Measurements from ENCODE around the gene GNAS-AS1. TPM values are rescaled to one million over a fixed set of nuclear protein-coding genes. Genes with fewer than 3 reads are reported as not detected.

GNAS-AS1 gene
- total RNA-seq, 4 donors from 2014 or later: 0.42 to 1.9 (median 1.1) TPM

DNA sequence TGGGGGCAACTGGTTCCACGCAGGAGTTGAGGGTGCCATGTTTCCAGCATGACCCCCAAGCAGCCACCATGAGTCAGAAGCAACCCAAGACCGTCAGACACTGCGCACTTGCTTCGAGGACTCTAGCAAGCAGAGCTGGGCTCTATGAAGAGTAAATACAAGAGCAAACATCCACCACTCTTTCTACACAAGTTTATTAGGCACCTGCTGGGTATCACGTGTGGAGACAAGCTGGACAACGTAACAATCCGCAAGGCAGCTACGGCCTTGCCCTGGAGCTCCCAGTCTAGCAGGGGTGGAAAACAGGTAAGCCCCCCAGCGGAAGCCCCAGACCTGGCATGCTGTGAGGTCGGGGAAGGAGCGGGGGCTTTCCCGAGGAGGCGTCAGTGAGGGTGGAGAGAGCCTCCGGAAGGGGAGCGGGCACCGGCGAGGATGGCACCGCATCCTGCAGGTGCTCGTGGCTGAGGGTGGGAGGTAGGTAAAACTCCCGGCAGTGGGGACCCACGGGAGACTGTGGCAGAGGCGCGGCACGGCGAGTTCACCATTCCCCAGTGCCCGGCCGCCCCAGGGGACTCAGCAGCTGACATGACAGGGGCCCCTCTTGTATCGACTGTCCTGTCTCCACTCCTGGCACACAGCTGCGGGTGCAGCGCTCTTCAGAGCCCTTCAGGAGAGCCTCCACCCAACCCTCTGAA lies 33.6 kb downstream of the GNAS-AS1 start:
- no peak overlapping the region for H3K27ac ChIP-seq
- H3K36me3 ChIP-seq: no peaks in the 10 kb centered on the region
- no peak for DNase-seq
- intact Hi-C loops (cut with DNase I): no loop called here
- no peaks in the 10 kb centered on the region for H3K27me3 ChIP-seq
- H3K4me1 ChIP-seq: no peaks in the 10 kb centered on the region
- no peaks in the 10 kb centered on the region for H3K9me3 ChIP-seq
- no peak for TF ChIP-seq POLR2A (IDR thresholded peaks at IDR 0.05)
- H3K4me3 ChIP-seq (replicated peaks in 1 of 3): no peak overlapping the region
- 92 to 94% methylated on average over 29 to 30 of the region's 30 CpGs for WGBS, 2 donors

DNA sequence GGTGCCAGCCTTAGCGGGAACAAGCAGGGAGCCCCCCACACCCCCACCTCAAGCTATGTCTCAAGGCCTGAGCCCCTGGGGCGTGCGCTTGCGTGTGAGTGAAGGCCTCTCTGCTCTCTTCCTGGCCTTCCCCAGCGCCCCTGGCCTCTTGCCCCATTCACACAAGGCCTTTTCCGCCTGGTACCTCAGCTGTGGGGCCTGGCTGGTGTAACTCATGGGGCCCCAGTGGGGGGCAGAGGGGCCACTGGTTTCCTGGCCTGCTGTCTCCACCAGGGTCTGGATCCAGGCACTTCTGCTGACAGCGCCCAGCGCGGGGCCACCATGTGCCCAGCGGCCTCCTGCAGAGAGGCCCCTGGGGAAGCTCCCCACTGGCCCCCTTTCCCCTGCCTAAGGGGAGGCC lies 34.7 kb downstream of the GNAS-AS1 start:
- H3K27ac ChIP-seq: no peak overlapping the region
- WGBS, 2 donors: 86 to 96% methylated on average over 8 of the region's 10 CpGs
- no peak for DNase-seq
- no peaks in the 10 kb centered on the region for H3K4me1 ChIP-seq
- TF ChIP-seq, protein P1, sequence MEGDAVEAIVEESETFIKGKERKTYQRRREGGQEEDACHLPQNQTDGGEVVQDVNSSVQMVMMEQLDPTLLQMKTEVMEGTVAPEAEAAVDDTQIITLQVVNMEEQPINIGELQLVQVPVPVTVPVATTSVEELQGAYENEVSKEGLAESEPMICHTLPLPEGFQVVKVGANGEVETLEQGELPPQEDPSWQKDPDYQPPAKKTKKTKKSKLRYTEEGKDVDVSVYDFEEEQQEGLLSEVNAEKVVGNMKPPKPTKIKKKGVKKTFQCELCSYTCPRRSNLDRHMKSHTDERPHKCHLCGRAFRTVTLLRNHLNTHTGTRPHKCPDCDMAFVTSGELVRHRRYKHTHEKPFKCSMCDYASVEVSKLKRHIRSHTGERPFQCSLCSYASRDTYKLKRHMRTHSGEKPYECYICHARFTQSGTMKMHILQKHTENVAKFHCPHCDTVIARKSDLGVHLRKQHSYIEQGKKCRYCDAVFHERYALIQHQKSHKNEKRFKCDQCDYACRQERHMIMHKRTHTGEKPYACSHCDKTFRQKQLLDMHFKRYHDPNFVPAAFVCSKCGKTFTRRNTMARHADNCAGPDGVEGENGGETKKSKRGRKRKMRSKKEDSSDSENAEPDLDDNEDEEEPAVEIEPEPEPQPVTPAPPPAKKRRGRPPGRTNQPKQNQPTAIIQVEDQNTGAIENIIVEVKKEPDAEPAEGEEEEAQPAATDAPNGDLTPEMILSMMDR (IDR thresholded peaks at IDR 0.05): no peak
- TF ChIP-seq POLR2A (IDR thresholded peaks at IDR 0.05): no peak
- no peaks in the 10 kb centered on the region for H3K36me3 ChIP-seq
- no peaks in the 10 kb centered on the region for H3K9me3 ChIP-seq
- H3K4me3 ChIP-seq (replicated peaks in 1 of 3): no peak overlapping the region
- H3K27me3 ChIP-seq: no peaks in the 10 kb centered on the region
- intact Hi-C loops (cut with DNase I): no loop called here

DNA sequence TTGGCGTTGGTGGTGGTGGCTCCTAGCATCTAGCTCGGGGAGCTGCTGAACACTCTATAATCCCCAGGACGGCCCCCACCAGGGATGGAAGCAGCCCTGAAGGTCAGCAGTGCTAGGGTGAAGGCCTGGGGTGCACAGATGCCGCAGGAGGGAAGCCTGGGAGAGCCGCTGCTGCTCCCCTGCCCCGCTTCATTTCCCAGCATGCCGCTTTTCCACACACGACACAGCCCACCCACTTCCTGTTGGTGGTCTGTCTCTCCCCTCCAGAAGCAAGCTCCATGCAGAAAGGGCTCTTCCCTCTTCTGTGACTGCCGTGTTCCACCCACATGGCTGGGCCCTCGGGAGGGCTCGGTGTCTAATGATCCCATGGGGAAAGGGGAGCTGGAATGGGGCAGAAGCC lies 35.3 kb downstream of the GNAS-AS1 start:
- no peak for TF ChIP-seq POLR2A (IDR thresholded peaks at IDR 0.05)
- TF ChIP-seq, protein P1 (IDR thresholded peaks at IDR 0.05): no peak
- intact Hi-C loops (cut with DNase I): no loop called here
- no peak for DNase-seq
- Histone ChIP-seq H3K36me3 (no peaks in the 10 kb centered on the region), H3K4me3 (replicated peaks in 1 of 3) (no peak overlapping the region), H3K4me1 (no peaks in the 10 kb centered on the region), H3K9me3 (no peaks in the 10 kb centered on the region), H3K27ac (no peak overlapping the region), H3K27me3 (no peaks in the 10 kb centered on the region)
- 76 to 85% methylated on average over 9 to 11 of the region's 11 CpGs for WGBS, 2 donors

DNA sequence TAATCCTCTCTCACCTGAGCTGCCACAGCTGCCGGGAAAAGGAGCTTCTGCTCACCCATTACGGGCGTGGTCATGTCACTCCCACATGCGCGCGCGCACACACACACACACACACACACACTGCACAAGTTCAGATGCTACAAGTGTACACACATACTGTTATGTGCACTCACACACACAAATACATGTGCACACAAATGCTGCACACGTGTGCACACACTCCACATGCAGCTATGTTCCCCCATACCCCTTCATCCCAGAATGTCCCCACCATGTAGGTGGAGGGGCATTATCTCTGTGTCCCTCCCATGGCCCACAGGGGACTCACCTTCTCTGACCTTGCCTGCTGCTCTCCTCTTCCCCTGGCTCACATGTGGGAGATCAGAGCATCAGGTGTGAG lies 37.3 kb downstream of the GNAS-AS1 start:
- no peak overlapping the region for H3K4me3 ChIP-seq (replicated peaks in 1 of 3)
- H3K27ac ChIP-seq: no peak overlapping the region
- WGBS, 2 donors: 79 to 86% methylated on average over 8 of the region's 8 CpGs
- H3K4me1 ChIP-seq: no peaks in the 10 kb centered on the region
- TF ChIP-seq, protein P1 (IDR thresholded peaks at IDR 0.05): no peak
- TF ChIP-seq POLR2A (IDR thresholded peaks at IDR 0.05): no peak
- intact Hi-C loops (cut with DNase I): no loop called here
- no peak for DNase-seq
- H3K9me3 ChIP-seq: no peaks in the 10 kb centered on the region
- H3K36me3 ChIP-seq: no peaks in the 10 kb centered on the region
- H3K27me3 ChIP-seq: no peaks in the 10 kb centered on the region

DNA sequence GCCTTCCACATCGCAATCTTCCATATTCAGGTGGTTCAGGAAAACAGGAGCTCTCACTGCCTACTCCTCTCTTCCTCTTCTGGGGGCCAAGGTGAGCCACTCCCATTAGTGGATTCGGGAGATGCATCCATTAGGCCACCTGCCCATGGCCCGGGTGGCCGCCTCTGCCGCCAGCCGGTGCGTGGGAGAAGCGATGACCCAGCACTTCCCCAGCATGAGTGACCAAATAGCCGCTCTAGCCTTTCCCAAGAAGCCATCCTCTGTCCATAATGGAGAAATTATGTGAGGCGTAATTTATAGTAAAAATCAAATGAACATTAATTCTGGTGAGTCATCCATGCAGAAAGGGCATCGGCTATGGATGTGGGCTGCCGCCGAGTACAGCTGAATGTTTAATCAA lies 39.4 kb downstream of the GNAS-AS1 start:
- H3K27me3 ChIP-seq: no peaks in the 10 kb centered on the region
- DNase-seq: no peak
- 94% methylated on average over 13 of the region's 13 CpGs for WGBS, 2 donors
- no peak overlapping the region for H3K27ac ChIP-seq
- H3K36me3 ChIP-seq: no peaks in the 10 kb centered on the region
- intact Hi-C loops (cut with DNase I): no loop called here
- H3K4me3 ChIP-seq (replicated peaks in 1 of 3): no peak overlapping the region
- H3K4me1 ChIP-seq: no peaks in the 10 kb centered on the region
- TF ChIP-seq, protein P1 (IDR thresholded peaks at IDR 0.05): no peak
- no peak for TF ChIP-seq POLR2A (IDR thresholded peaks at IDR 0.05)
- H3K9me3 ChIP-seq: no peaks in the 10 kb centered on the region

Data from thyroid gland (tissue), 4 donors.